Upper lobe of left lung (tissue), 4 donors: ENCODE measurements around the gene PKP1.
A peak's percentile ranks its signal among the peaks of the same experiment; 100 is the strongest.

Source experiments
- CTCF ChIP-seq, 6 experiments: fragments of 450-650 bp in 4 of 6; fragments of 200-600 bp in 2 of 6; sonication (generic) in 2 of 6; IDR thresholded peaks; one replicate each; pipeline ENCODE4 v1.5.1; 2016 to 2019; ENCODE audit warnings: antibody characterized with exemption in 6 of 6
- EP300 ChIP-seq, 4 donors: sonication (generic); formaldehyde crosslinking; IDR thresholded peaks; one replicate each; pipeline ENCODE4 v1.5.1; 2017; ENCODE audit warnings: antibody characterized with exemption in 4 of 4, control low read depth in 2 of 4
- POLR2A ChIP-seq, 4 donors: fragments of 450-650 bp; IDR thresholded peaks; one replicate each; pipeline ENCODE4 v1.5.1; 2016 to 2017; ENCODE audit warnings: antibody characterized with exemption in 4 of 4, mild to moderate bottlenecking in 2 of 4
- POLR2AphosphoS5 ChIP-seq, 2 donors: sonication (generic); formaldehyde crosslinking; IDR thresholded peaks; one replicate each; pipeline ENCODE4 v1.5.1; 2017; ENCODE audit warnings: antibody characterized with exemption in 2 of 2

DNA sequence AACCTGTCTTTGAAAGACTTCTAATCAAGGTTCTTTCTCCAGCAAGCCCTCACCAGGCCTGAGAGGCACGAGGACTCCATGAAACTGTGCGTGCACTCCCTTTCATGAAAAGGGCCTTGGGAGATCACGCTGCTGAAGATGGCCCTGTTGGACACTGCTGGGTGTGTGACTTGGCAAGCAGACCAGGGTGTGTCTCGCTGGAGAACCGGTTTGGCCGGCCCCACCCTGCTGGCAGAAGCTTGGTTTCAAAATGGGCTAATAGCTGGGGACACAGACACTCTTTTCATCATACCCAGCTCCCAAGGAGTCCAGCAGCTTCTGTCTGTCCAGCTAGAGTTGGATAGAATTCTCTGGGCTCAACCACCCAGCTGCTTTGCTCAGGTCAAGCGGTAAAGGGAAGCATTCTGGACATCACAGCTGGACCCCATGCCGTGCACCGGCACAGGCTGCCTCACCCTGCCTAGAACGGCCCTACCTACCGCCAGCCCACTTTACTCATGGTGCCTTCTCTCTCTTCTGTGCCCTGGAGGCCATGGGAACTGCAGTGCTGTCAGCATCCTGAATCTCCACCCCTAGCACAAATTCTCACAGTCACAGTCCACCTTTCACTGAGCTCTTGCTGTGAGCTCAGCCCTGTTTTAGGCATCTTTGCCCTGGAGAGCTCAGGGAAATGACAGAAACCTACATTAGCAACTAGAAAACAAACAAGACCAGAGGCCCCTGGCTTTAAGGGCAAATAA, 24.6 kb downstream of the PKP1 start:
- TF ChIP-seq CTCF (IDR thresholded peaks at IDR 0.05) (no peak), POLR2A (IDR thresholded peaks at IDR 0.05) (no peak), EP300 (IDR thresholded peaks at IDR 0.05) (no peak), POLR2AphosphoS5 (IDR thresholded peaks at IDR 0.05) (peak in 1 of 2 donors; percentile 11)
